Neural progenitor cell (in vitro differentiated cells): Measurements from ENCODE around the gene MBOAT1. TPM values are rescaled to one million over a fixed set of nuclear protein-coding genes. Genes with fewer than 3 reads are reported as not detected.

Experiments used
- DNase-seq: peaks from one replicate; pipeline ENCODE4 v3.0.0-alpha.2; 2016; ENCODE audit warnings: low spot score
- H2AFZ ChIP-seq: fragments of 200-600 bp; sonication (generic); replicated peaks from 2 replicates; pipeline ENCODE4 v1.6.1; 2016; ENCODE audit warnings: antibody characterized with exemption
- H3F3A ChIP-seq: fragments of 200-600 bp; sonication (generic); 2 replicates; pipeline ENCODE4 v1.6.1; 2016; ENCODE audit warnings: antibody characterized with exemption, low read depth
- H3K27ac ChIP-seq: fragments of 200-600 bp; sonication (generic); 2 replicates; pipeline ENCODE4 v1.5.1; 2016; ENCODE audit warnings: mild to moderate bottlenecking
- H3K27me3 ChIP-seq: fragments of 200-600 bp; sonication (generic); 2 replicates; pipeline ENCODE4 v1.6.1; 2016; ENCODE audit warnings: mild to moderate bottlenecking, moderate library complexity
- H3K36me3 ChIP-seq: fragments of 200-600 bp; sonication (generic); 2 replicates; pipeline ENCODE4 v1.5.1; 2016
- H3K4me1 ChIP-seq: fragments of 200-600 bp; sonication (generic); 2 replicates; pipeline ENCODE4 v1.6.1; 2016; ENCODE audit warnings: mixed run types
- H3K4me2 ChIP-seq: fragments of 200-600 bp; sonication (generic); 2 replicates; pipeline ENCODE4 v1.6.1; 2016
- H3K4me3 ChIP-seq: fragments of 200-600 bp; sonication (generic); 2 replicates; pipeline ENCODE4 v1.5.1; 2016
- H3K79me2 ChIP-seq: fragments of 200-600 bp; sonication (generic); 2 replicates; pipeline ENCODE4 v1.6.1; 2016; ENCODE audit warnings: low read depth
- H3K9ac ChIP-seq: fragments of 200-600 bp; sonication (generic); 2 replicates; pipeline ENCODE4 v1.6.1; 2016
- H3K9me3 ChIP-seq: fragments of 200-600 bp; sonication (generic); 2 replicates; pipeline ENCODE4 v1.5.1; 2016; ENCODE audit warnings: low read depth
- H4K20me1 ChIP-seq: fragments of 200-600 bp; sonication (generic); 2 replicates; pipeline ENCODE4 v1.6.1; 2016; ENCODE audit warnings: low read depth
- H3K27ac Mint-ChIP-seq: 3 replicates; pipeline ENCODE4 v1.8.0; 2021; ENCODE audit warnings: mixed read lengths
- H3K27me3 Mint-ChIP-seq: 2 replicates; pipeline ENCODE4 v1.8.0; 2022; ENCODE audit warnings: low read depth, mild to moderate bottlenecking, inconsistent platforms, moderate library complexity, mixed read lengths; ENCODE audit not compliant: insufficient read depth
- H3K36me3 Mint-ChIP-seq: 3 replicates; pipeline ENCODE4 v1.8.0; 2021; ENCODE audit warnings: mixed read lengths
- H3K4me1 Mint-ChIP-seq: 3 replicates; pipeline ENCODE4 v1.8.0; 2021; ENCODE audit warnings: mixed read lengths
- H3K4me3 Mint-ChIP-seq: 3 replicates; pipeline ENCODE4 v1.8.0; 2021; ENCODE audit warnings: mild to moderate bottlenecking, moderate library complexity, mixed read lengths
- H3K9me3 Mint-ChIP-seq: 3 replicates; pipeline ENCODE4 v1.8.0; 2020; ENCODE audit warnings: mixed read lengths
- EZH2 ChIP-seq: fragments of 200-600 bp; sonication (generic); IDR thresholded peaks from 2 replicates; pipeline ENCODE4 v1.6.1; 2017; ENCODE audit warnings: antibody characterized with exemption, mild to moderate bottlenecking, moderate library complexity
- EZH2phosphoT487 ChIP-seq: fragments of 200-600 bp; sonication (generic); IDR thresholded peaks from 2 replicates; pipeline ENCODE4 v1.6.1; 2017; ENCODE audit warnings: antibody characterized with exemption
- total RNA-seq: library from RNA; depleted of rRNA; stranded (reverse); fragments of >200 nt; gene quantifications from 2 replicates; pipeline ENCODE4 v1.2.3, GENCODE V29; 2015; ENCODE audit warnings: low replicate concordance
- TF ChIP-seq, protein P1 (sequence below): fragments of 200-600 bp; sonication (generic); IDR thresholded peaks from 2 replicates; pipeline ENCODE4 v1.5.1; 2017; ENCODE audit warnings: antibody characterized with exemption, mild to moderate bottlenecking

The MBOAT1 gene
- total RNA-seq, 1 donor from 2014 or later: 0.45 TPM

DNA sequence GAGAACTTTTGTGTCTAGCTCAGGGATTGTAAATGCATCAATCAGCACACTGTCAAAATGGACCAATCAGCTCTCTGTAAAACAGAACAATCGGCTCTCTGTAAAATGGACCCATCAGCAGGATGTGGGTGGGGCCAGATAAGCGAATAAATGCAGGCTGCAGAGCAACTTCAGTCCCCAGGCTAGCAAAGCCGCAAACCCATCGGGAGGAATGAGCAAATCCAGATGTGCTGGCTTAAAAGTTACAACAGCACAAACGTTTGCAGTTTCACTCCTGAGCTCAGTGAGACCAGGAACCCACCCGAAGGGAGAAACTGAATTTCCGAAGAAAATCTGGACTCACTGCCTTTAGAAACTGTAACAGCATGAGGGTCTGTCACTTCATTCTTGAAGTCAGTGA lies 21.9 kb upstream of the MBOAT1 start:
- Histone ChIP-seq H3F3A (no peaks in the 10 kb centered on the region), H3K4me1 (no peaks in the 10 kb centered on the region), H3K27me3 (no peaks in the 10 kb centered on the region), H3K36me3 (no peaks in the 10 kb centered on the region), H2AFZ (no peak overlapping the region), H3K4me2 (no peak overlapping the region), H3K79me2 (no peaks in the 10 kb centered on the region), H3K9ac (no peak overlapping the region), H3K9me3 (no peaks in the 10 kb centered on the region), H3K4me3 (no peak overlapping the region), H3K27ac (no peak overlapping the region), H4K20me1 (no peaks in the 10 kb centered on the region)
- H3K4me1 Mint-ChIP-seq: no peaks in the 10 kb centered on the region
- TF ChIP-seq, protein P1, sequence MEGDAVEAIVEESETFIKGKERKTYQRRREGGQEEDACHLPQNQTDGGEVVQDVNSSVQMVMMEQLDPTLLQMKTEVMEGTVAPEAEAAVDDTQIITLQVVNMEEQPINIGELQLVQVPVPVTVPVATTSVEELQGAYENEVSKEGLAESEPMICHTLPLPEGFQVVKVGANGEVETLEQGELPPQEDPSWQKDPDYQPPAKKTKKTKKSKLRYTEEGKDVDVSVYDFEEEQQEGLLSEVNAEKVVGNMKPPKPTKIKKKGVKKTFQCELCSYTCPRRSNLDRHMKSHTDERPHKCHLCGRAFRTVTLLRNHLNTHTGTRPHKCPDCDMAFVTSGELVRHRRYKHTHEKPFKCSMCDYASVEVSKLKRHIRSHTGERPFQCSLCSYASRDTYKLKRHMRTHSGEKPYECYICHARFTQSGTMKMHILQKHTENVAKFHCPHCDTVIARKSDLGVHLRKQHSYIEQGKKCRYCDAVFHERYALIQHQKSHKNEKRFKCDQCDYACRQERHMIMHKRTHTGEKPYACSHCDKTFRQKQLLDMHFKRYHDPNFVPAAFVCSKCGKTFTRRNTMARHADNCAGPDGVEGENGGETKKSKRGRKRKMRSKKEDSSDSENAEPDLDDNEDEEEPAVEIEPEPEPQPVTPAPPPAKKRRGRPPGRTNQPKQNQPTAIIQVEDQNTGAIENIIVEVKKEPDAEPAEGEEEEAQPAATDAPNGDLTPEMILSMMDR: no peak
- no peak for TF ChIP-seq EZH2phosphoT487
- no peak for TF ChIP-seq EZH2
- peaks cover 5% of the 10 kb centered on the region for H3K9me3 Mint-ChIP-seq
- no peaks in the 10 kb centered on the region for H3K36me3 Mint-ChIP-seq
- H3K27ac Mint-ChIP-seq: no peak overlapping the region
- H3K4me3 Mint-ChIP-seq: no peak overlapping the region
- H3K27me3 Mint-ChIP-seq: peaks cover 2% of the 10 kb centered on the region
- DNase-seq: no peak

- Histone ChIP-seq H3K27ac (no peak overlapping the region), H3K9ac (no peak overlapping the region), H3K79me2 (no peaks in the 10 kb centered on the region), H2AFZ (no peak overlapping the region), H3K9me3 (no peaks in the 10 kb centered on the region), H3K4me3 (no peak overlapping the region), H3F3A (no peaks in the 10 kb centered on the region), H3K27me3 (no peaks in the 10 kb centered on the region), H3K4me2 (no peak overlapping the region), H3K4me1 (no peaks in the 10 kb centered on the region), H3K36me3 (no peaks in the 10 kb centered on the region), H4K20me1 (no peaks in the 10 kb centered on the region)
- Mint-ChIP-seq H3K27ac (no peak overlapping the region), H3K27me3 (peaks cover 6% of the 10 kb centered on the region), H3K4me1 (no peaks in the 10 kb centered on the region), H3K9me3 (peaks cover 3% of the 10 kb centered on the region), H3K4me3 (no peak overlapping the region), H3K36me3 (no peaks in the 10 kb centered on the region)
- no peak for DNase-seq
- no peak for TF ChIP-seq EZH2phosphoT487
- TF ChIP-seq, protein P1: no peak
- TF ChIP-seq EZH2: no peak
Observed at GRCh38 chr6:20233007-20233730, 20.9 kb upstream of the MBOAT1 start.

GRCh38 chr6:20232188-20232587 lies 19.9 kb upstream of the MBOAT1 start:
- no peak overlapping the region for H3K27ac Mint-ChIP-seq
- H3K4me1 Mint-ChIP-seq: no peaks in the 10 kb centered on the region

More at GRCh38 chr6:20232188-20232587, 19.9 kb upstream of the MBOAT1 start:
- H3K4me3 Mint-ChIP-seq: no peak overlapping the region
- no peaks in the 10 kb centered on the region for H3K27me3 ChIP-seq
- H3K4me2 ChIP-seq: no peak overlapping the region
- H2AFZ ChIP-seq: no peak overlapping the region
- no peak overlapping the region for H3K4me3 ChIP-seq
- no peak overlapping the region for H3K27ac ChIP-seq
- no peaks in the 10 kb centered on the region for H3K79me2 ChIP-seq
- H4K20me1 ChIP-seq: no peaks in the 10 kb centered on the region
- H3K36me3 Mint-ChIP-seq: no peaks in the 10 kb centered on the region
- H3K36me3 ChIP-seq: no peaks in the 10 kb centered on the region
- no peak overlapping the region for H3K9ac ChIP-seq
- H3K9me3 ChIP-seq: no peaks in the 10 kb centered on the region
- H3K9me3 Mint-ChIP-seq: peaks cover 3% of the 10 kb centered on the region
- TF ChIP-seq EZH2: no peak
- TF ChIP-seq EZH2phosphoT487: no peak
- TF ChIP-seq, protein P1: no peak
- DNase-seq: no peak
- no peaks in the 10 kb centered on the region for H3K4me1 ChIP-seq
- peaks cover 6% of the 10 kb centered on the region for H3K27me3 Mint-ChIP-seq
- H3F3A ChIP-seq: no peaks in the 10 kb centered on the region
